Stimulated activated CD4-positive, alpha-beta T cell treated with anti-CD3 and anti-CD28 coated beads, TNF-alpha, amount 100 ng/mL, for 4 hours (primary cell): ENCODE results near the gene TSPAN3.

ENCODE experiments used
- DNase-seq, 3 experiments: peaks; one replicate each; pipeline ENCODE4 v3.0.0-alpha.2; 2020; ENCODE audit warnings: low read depth in 3 of 3

The TSPAN3 gene

DNA sequence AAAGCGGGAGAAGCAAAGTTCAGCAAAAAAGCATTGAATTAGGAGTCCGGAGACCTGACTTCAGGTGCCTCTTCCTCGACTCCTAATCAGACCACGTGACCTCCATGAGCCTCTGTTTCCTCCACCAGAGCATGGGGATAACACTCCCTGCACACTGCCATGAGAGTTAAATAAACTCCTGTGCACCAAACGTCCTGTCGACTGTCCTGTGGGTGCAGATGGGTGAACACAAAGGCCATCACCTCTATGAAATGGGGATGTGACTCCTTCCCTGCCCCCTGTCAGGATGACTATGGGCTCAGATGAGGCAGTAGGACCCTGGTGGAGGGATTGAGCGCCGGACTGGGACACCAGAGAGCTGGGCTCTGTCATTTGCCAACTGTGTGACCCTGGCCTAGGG, 13.5 kb upstream of the TSPAN3 start:
- DNase-seq = no peak

DNA sequence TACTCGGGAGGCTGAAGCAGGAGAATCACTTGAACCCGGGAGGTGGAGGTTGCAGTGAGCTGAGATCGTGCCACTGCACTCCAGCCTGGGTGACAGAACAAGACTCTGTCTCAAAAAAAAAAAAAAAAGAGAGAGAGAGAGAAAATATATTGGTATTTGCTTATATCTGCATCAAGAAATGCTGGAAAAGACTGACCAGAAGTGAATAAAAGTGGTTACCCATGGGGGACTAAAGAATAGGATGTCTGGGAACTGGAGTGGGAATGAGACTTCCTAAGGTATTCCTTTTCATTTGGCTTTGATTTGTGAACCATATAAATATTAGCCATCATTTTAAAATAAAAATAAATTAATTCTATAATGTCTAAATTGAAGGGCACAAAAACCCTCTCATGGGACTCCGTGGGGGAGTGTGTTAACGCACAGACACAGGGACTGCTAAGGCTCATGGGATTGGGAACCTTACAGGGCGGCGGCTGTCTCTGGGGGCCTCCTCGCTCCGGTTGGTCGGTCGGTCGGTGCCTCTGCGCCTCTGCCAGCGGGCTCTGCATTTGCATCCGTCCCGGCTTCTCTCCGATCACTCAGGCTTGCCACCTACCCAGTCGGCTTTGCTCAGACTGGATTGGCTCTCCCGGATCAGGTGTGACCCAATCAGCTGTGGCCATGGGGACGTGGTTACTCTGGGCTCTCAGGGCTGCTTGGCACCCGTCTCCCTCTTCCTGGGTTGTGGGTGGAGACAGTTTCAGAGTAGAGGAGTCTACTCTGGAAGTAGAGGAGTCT, 12.7 kb upstream of the TSPAN3 start:
- peak; percentile 19 to 27 (median 26) for DNase-seq

DNA sequence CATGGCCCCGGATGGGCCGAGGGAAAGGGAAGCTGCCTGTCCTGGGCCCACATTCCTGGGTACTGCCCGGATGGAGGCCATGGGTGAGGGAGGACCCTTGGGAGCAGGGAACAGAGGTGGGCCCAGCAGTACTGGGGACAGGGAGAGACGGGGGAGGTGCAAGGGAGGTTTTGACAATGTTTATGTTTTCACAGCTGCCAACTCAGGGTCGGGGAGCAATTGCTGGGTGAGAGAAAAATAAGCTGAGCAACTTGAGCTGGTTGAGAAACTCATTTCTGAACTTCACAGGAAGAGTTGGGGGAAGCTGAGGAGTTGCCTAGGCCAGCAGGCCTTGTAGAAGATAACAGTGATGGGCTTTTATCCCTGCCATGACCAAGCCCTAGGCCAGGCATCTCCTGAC, 11.1 kb upstream of the TSPAN3 start:
- DNase-seq = no peak

DNA sequence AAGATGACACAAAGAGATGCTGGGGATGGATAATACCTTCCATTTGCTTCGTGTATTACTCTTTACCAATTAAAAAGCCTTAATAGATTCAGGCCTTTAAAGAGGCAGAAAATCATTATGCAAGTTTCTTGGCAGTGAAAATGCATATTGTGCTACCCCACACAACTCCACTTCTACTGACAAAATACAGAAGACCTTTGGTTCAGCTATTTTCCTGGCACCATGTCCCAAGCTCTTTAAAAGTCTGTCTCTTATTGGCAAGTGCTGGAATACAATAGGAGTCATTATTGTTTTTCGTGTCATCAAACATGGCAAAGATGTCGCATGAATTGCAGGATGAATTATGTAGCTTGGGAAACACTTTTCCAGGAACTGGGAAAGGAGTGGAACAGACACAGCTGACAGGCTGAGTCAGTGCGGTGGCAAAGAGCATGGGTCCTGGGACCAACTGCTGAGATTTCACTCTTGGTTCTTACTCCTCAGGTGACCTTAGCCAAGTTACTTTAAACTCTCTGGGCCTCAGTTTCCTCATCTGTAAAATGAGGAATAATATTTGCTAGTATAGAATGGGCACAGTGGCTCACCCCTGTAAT, 5.5 kb upstream of the TSPAN3 start:
- DNase-seq = no peak

DNA sequence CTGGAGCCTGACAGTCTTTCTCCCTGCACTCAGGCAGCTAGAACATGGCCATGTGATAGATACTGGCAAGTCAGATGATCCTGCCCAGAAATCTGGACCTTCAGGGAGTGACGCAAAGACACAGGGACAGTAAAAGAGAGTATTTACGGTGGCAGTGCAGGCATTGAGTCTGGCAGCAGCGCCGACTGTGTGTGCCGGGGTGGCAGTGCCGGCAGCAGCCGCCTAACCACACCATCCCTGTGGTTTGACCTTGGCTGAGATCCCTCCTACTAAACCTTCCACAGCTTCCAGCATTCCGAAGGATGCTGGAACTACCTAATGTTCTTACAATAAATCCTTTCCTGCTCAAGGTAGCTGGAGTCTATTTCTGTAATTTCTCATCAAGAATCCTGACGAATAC, 4.6 kb upstream of the TSPAN3 start:
- no peak for DNase-seq

DNA sequence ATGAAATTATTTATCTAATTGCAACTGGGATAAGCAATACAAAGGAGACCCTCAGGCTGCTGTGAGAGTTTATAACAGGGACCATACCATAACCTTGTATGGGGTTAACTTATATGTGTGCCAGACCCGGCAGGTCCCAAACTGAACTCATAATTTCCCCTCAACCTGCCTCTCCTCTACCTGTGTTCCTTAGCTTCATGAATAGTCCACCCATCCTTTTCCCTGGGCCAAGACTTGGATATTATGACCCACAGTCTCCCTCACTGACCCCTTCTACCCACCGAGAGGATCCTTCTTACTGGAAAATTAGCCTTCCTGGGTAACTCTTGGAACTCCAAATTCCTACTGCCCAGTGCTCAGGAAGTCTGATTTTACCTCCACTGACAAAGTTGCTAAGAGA, 3.4 kb upstream of the TSPAN3 start:
- no peak for DNase-seq

DNA sequence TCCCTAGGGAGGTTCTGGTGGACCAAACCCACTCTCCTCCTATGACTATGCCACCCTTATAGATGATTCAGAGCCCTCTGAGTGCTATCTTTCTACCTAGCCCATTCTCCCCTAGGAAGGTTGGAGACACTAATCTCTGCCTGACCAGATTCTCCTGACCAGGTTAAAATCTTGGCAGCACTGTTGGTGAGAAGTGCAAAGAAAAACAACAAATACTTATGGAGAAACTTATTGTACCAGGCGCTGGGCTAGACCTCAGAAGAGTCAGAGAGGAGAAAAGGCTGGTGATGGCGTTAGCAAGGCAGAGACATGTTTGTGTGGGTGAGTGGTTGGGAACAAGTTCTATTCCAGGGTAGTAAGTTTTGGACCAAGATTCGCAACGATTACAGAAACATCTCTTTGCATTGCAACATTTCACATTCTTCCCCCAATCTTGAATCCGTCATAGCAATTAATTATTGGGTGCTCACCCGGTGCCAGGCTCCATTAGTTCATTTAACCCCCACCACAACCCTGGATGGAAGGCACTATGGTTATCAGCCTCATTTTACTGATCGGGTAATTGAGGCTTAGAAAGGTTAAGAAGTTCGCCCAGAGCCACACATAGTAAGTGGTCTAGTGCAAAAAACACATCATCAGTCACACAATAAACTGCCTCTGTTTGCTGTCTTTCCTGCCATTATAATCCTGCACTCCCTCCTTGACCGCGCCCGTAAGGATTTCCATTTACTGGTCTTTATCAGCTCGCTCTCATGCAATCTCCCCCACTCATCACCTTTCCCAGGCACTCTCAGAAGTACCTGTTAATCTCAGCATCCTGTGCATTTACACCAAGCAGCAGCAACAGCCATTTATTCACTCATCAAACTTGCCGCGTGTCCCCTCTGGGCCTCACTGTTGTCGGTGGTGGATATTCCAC, 655 bp upstream of the TSPAN3 start:
- no peak for DNase-seq

DNA sequence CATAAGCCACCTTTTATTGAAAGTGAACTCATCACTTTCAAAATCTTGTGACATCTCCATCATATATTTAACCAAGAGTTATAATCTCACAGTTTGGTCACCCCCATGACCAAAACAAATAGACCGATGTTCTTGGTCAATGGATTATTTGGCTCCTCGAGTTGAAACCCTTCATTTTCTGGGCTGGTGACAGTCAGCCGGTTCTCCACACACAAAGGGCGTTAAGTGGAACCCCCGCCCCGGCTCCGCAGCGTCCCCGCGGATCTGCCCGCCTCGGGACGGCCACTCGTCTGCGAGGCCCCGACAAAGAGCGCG, 772 bp downstream of the TSPAN3 start:
- no peak for DNase-seq

DNA sequence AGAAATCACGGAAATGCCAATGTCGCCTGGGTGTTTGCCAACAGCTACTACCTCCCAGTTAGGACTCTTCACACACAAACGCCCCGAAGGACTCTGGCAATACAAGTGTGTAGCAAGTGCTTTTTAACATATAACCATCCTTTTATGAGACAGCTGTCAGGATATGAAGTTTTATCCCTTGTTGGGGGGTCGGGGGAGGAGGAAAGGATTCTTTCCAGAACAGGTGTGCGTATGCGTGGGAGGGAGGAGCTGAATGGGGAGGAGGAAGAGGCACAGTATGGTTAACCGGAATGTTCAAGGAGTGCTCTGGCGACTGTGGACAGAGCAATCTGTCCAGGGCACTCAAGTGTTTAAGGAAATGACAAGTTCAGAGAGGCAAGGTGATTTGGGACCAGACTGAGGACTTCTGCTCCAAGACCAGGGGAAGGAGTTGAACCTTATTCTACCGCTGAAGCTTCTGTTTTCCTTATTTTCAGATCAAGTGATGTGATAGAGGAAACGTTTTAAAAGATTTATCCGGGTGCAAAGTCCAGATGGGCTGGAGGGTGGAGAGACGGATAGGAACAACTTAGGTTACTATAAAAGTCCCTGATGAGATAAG, 1.3 kb downstream of the TSPAN3 start:
- no peak for DNase-seq

DNA sequence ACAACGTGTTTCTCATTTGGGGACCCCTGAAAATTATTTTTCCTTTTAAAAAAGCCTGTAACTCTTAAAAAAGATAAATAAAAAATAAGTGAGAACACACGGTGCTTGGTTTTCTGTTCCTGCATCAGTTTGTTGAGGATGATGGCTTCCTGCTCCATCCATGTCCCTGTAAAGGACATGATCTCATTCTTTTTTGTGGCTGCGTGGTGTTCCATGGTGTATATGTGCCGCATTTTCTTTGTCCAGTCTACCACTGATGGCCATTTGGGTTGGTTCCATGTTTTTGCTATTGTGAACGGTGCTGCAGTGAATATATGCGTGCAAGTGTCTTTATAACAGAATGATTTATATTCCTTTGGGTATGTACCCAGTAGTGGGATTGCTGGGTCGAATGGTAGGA, 2.3 kb downstream of the TSPAN3 start:
- no peak for DNase-seq

DNA sequence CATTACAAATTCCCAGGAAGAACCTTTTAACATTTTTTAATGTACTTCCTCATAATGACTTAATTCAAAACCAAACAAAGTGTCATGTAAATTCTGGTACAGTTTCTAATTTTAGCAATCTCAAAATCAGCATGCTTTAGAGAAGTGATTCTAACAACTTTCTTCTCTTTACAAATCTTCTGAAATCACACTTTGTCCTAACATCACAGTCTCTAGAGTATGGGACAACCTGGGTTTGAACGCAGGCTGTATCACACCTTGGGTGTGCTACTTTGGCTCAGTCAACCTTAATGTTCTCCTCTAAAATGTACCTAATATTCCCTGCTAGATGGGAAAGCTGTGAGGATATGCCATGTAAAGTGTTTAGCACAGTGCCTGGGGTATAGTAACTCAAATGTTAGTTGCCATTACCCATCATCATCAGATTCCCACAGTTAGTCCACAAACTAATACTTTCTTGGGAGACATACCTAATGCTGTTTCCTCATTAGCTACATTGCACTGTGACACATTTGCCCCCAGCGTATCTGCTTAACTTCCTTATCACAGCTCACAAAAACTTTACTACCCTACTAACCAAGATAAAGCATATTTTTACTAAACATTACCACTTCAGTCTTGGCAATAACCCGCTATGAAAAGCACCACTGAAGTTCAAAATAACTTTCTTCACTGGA, 3.1 kb downstream of the TSPAN3 start:
- DNase-seq = no peak

DNA sequence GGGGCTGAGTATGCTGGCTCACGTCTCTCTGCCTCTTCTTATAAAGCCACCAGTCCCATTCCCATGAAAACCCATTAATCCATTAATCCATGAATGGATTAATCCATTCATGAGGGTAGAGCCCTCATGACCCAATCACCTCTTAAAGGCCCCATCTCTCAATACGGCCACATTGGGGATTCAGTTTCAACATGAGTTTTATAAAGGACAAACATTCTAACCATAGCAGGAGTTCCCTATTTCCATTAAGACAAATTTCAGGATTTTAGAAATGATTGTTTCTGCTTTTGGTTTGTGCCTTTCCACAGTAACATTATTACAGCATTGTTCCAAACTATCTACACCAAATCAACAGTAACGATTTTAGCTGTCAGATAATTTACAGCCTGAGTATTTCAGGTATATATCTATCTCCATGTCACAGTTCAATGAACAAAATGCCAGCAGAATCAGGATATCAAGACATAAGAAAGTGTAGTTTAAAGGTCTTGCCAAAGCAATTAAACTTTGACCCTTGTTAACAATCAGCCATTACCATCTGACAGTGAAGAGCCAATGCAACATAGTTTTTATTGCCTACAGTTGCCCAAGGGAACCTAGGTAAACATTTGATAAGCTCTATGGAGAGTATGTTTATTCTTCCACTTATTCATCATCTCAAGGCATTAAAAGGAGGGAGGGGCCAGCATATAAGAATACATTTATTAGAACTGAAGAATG, 3.8 kb downstream of the TSPAN3 start:
- no peak for DNase-seq

DNA sequence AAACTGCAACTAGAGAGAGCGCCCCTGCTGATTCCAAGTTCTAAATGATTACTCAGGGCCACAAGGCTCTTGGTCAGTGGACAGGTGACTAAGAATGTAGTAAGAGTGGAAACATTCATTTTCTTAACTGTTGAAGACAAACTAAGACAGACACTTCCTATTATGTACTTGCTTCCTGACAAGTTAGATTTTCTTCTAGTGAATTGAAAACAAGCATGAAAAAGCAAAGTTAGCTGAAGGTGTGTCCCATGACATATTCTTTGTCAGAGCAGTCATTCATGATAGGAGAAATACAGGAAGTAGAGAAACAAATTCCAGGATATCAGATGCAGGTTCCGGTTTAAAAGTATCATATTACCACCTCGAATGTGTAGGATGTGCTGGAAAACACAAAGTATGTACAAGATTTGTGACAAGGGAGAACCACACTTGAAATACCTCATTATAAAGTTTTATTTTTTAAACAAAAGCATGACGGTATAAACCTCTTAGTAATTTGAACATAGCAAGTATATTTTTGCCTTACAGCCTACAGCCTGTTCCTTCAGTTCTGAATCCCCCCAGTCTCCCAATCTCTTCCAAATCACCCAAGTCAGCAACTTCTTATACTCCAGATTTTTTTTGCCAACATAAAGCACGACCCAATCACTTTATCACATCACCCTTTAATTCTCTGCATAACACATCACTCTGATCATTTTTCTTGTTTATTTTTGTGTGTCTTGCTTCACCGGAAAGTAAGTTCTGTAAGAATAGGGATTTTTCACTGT, 6.2 kb downstream of the TSPAN3 start:
- DNase-seq = no peak

DNA sequence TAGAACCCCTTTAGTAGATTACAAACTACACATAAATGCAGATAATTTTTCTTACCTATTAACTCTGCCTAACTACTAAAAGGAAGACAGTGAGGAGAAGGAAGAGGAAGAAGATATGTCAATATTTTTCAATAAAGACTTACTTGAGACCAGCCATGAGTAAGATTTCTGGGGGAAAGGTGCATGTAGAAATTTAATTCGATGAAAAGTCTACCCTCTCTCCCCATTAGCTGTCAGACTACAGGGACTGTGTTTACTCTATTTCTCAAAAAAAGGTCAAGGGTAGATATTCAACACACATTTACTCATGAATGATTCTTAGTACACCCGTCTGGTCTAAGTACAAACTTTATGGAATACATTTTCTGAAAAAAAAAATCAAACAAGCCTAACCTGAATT, 6.8 kb downstream of the TSPAN3 start:
- no peak for DNase-seq

DNA sequence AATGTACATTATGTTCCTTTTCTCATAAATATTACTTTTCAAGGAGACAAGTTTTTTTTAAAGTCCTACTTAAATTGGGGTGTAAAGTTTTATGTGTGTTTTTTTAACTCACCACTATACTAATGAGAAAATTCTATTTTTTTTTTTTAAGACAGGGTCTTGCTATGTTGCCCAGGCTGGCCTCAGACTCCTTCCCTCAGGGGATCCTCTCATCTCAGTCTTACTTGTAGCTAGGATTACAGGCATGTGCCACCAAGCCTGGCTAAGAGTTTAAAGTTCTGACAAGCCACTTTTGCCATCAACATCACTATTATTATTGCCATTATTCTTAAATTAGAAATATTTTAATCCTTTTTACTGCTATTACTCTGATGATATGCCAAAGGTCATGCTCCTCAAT, 7.7 kb downstream of the TSPAN3 start:
- no peak for DNase-seq

DNA sequence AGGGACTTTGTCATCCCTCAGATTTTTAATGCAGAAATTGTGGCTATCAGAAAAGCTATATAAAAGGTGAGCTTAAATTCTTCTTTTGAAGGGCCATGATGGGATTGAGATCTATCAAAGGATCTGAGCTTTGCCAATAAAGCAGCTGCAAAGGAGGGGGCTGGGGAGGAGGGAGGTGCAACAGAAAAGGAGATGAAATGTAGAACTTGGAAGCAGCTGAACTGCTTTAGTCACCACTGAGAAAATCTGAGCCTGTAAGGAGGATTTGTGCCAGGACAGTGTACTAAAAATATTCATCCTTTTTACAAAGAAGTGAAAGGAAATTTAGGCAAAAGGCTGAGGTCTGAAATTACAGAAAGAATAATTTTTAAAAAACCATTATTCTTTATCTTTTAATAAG, 10.4 kb downstream of the TSPAN3 start:
- DNase-seq = no peak

DNA sequence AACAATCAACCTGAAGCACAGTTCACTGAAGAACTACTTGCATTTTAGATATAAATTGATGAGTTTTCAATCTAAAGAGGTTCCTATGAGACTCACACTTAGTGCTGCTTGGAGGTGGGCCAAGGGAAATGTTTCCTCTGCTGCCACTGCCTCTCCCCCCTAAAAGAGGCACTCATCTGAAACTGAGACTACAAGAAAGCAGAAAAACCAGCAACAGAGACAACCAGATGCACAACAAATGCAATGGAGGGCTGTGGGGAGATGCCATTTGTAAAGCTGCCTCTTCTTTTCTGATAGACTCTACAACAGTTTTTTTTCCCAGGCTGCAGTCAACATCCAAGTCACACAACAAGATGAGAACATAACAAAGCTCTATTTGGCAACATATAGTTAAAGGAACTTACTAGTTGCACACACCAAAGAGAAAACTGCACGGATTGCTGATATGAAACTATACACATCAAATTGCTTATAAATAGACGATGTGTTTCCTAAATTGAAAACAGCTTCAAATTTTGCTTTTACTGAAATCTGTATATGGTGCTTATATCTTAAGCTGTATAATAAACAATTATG, 11.0 kb downstream of the TSPAN3 start:
- DNase-seq = no peak

DNA sequence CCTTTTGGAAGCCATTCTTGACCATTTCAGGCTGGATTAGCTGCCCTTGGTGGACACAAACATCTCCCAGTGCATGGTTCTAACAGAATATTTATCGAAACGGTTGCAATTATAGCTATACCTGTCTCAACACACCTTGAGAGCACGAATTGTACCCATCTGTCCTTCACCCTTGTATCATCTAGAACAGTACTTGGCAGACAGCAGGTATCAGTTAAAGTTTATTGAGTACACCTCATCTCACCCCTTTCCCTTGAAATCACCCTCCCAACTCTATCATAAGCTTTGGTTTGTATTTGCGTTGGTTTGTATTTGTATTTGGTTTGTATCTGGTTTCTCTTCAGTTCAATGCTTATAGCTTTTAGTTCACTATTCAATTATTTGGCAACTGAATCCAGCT, 12.4 kb downstream of the TSPAN3 start:
- DNase-seq = no peak

DNA sequence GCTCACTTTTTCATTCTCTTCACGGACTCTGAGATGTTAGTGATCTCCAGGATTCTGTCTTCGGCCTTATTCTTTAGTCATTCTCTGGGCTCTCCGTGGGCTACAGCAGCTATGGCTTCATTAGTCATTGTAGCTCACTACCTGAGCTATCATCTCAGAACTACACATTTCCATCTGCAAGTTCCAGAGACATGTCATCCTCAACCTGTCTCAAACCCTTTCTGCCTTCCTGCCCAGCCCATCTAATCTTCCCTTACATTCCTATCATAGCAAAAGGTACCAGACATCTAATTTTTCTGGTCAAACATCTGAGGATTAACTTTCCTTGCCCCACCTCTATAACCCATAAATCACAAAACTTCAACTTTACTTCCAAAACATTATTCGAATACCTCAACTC, 13.2 kb downstream of the TSPAN3 start:
- DNase-seq = no peak

DNA sequence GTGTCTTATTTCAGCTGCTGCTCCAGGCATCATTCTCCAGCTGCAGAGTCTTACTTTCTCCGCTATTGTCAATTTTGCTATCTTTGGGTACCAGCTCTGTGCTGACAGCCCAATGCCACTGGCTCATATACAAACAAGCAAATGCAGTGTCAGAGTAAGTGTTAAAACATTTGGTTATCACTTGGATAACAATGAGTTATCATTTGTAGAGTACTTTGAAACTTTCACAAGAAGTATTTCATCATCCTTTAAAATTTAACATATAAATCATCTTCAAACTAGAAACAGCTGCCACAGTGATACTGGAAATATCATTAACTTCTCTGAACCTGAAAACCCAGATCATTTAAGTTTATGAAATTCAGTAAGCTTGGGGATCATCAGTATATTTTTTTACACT, 13.8 kb downstream of the TSPAN3 start:
- DNase-seq = no peak
